Esophagus squamous epithelium (tissue), 4 donors: Measurements from ENCODE around the gene UBE2QL1.

Experiments used
- CTCF ChIP-seq, 6 experiments: fragments of 450-650 bp in 4 of 6; fragments of 200-600 bp in 2 of 6; sonication (generic) in 2 of 6; IDR thresholded peaks; one replicate each; pipeline ENCODE4 v1.5.1; 2016 to 2019; ENCODE audit warnings: antibody characterized with exemption in 6 of 6, mild to moderate bottlenecking in 4 of 6, moderate library complexity in 4 of 6
- POLR2A ChIP-seq, 4 donors: fragments of 450-650 bp; IDR thresholded peaks; one replicate each; pipeline ENCODE4 v1.6.1; 2017; ENCODE audit warnings: antibody characterized with exemption in 4 of 4, mild to moderate bottlenecking in 4 of 4, moderate library complexity in 3 of 4

- TF ChIP-seq CTCF (IDR thresholded peaks at IDR 0.05) (peak in 1 of 6 experiments; percentile 20), POLR2A (IDR thresholded peaks at IDR 0.05) (no peak)
Measured at GRCh38 chr5:6525910-6526309, 77.3 kb downstream of the UBE2QL1 start.
